Gastroesophageal sphincter (tissue), 3 donors: Measurements from ENCODE around the gene VEGFC.

Source experiments
- POLR2A ChIP-seq, 2 donors: fragments of 450-650 bp; IDR thresholded peaks; one replicate each; pipeline ENCODE4 v1.6.1; 2017; ENCODE audit warnings: antibody characterized with exemption in 2 of 2, mild to moderate bottlenecking in 2 of 2, moderate library complexity in 1 of 2
- TF ChIP-seq, protein P1 (sequence below), 4 experiments: fragments of 200-600 bp in 2 of 4; fragments of 450-650 bp in 2 of 4; sonication (generic) in 1 of 4; IDR thresholded peaks; one replicate each; pipeline ENCODE4 v1.5.1; 2017 to 2019; ENCODE audit warnings: antibody characterized with exemption in 4 of 4, mild to moderate bottlenecking in 2 of 4, moderate library complexity in 2 of 4

- TF ChIP-seq, protein P1, sequence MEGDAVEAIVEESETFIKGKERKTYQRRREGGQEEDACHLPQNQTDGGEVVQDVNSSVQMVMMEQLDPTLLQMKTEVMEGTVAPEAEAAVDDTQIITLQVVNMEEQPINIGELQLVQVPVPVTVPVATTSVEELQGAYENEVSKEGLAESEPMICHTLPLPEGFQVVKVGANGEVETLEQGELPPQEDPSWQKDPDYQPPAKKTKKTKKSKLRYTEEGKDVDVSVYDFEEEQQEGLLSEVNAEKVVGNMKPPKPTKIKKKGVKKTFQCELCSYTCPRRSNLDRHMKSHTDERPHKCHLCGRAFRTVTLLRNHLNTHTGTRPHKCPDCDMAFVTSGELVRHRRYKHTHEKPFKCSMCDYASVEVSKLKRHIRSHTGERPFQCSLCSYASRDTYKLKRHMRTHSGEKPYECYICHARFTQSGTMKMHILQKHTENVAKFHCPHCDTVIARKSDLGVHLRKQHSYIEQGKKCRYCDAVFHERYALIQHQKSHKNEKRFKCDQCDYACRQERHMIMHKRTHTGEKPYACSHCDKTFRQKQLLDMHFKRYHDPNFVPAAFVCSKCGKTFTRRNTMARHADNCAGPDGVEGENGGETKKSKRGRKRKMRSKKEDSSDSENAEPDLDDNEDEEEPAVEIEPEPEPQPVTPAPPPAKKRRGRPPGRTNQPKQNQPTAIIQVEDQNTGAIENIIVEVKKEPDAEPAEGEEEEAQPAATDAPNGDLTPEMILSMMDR (IDR thresholded peaks at IDR 0.05): peak; percentile 48 to 61 (median 52)
- TF ChIP-seq POLR2A (IDR thresholded peaks at IDR 0.05): no peak
Observed at GRCh38 chr4:176789955-176790354, 2.8 kb downstream of the VEGFC start.
